Left ventricle myocardium superior (tissue), 1 donor: ENCODE data around the gene SERPINB2. TPM values are rescaled to one million over a fixed set of nuclear protein-coding genes. Genes with fewer than 3 reads are reported as not detected.

Source experiments
- ATAC-seq: fragments of 200-7000 bp; cut with Tn5 transposase; one replicate; pipeline ENCODE4 v1.9.1; 2020; ENCODE audit warnings: mild to moderate bottlenecking, moderate library complexity
- DNase-seq: peaks from one replicate; pipeline ENCODE4 v3.0.0-alpha.2; 2020
- intact Hi-C: fragments of 100-400 bp; cut with micrococcal nuclease; formaldehyde crosslinking; loops from one replicate; pipeline ENCODE4 v1.11.0; 2022
- long read RNA-seq: library from polyadenylated mRNA; unstranded; transcript quantifications from one replicate; pipeline ENCODE4 v2.0.0, GENCODE V29; 2021
- total RNA-seq: library from RNA; stranded (reverse); fragmentation: NEBNext Ultra II Directional; extraction: Animal tissue kit (Norgen Biotek cat#: 25700); gene quantifications from one replicate; pipeline ENCODE4 v1.2.1, GENCODE V29; 2021
- donor health status: DM: no; HTN: yes; CAD: no; lungs with severe emphysema.

The SERPINB2 gene, protein sequence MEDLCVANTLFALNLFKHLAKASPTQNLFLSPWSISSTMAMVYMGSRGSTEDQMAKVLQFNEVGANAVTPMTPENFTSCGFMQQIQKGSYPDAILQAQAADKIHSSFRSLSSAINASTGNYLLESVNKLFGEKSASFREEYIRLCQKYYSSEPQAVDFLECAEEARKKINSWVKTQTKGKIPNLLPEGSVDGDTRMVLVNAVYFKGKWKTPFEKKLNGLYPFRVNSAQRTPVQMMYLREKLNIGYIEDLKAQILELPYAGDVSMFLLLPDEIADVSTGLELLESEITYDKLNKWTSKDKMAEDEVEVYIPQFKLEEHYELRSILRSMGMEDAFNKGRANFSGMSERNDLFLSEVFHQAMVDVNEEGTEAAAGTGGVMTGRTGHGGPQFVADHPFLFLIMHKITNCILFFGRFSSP
- not detected for total RNA-seq
- long read RNA-seq = 0 reads

DNA sequence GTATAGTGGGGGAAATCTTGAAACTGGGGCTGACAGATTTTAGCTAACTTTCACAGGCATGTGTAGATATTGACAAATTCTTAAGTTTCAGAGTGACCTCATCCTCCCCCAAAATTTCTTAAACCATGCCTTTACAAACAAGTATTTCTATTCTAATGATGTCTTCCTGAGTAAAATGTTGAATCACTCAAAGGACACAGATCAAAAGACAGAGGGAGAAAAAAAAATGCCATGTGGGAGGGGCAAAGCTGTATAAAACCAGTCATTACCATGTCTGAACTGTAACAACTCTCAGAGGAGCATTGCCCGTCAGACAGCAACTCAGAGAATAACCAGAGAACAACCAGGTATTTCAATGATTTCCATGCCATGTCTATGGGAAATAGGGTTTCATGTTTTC lies at the start of gene SERPINB2:
Gene SERPINB2 (plus strand): TSS at position 282 of the 400 bp plus-strand sequence. CDS start 3,740 bp downstream, outside the sequence.
- DNase-seq (no peak), ATAC-seq (no peak)
- intact Hi-C loops = no loop called here

DNA sequence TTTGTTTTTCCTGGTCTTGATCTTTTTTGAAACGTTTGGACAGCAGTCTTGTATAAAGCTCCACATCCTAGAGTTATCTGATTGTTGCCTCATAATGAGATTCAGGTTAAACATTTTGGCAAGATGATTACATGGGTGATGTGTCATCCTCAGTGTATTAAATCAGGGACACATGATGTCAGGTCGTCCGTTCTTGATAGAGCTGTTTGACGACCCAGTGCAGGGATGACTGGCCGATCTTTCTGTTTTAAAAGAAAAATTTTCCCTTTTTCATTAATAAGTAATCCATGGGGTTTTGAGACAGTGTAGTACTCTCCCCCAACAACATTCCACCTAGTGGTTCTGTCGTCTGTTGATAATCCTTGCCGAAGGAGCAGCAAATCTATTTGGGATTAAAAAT lies 44.5 kb upstream of the SERPINB2 start:
- no peak for DNase-seq
- intact Hi-C loops = loop anchor here (10.0 kb wide), 1 partner anchor 328 kb away; no protein-coding TSS in a partner anchor
- ATAC-seq = no peak

DNA sequence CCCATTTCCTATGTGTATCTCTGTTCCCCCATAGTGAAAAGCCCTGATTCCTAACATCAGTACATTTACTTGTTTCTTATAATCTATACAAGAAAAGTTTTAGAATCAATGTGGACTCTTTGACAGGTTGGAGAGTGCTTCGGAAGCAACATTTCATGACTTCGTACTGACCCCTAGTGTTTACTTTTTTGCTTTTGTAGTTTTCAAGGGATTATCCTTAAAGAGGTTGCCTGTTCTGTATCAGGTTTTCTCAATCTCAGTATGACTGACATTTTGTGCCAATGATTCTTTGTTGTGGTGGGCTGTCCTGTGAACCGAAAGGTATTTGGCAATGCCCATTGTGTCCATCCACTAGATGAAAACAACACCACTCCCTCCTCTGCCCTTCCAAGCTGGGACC lies 43.3 kb upstream of the SERPINB2 start:
- intact Hi-C loops = loop anchor here (10.0 kb wide), 1 partner anchor 329 kb away; no protein-coding TSS in a partner anchor
- DNase-seq (no peak), ATAC-seq (no peak)

DNA sequence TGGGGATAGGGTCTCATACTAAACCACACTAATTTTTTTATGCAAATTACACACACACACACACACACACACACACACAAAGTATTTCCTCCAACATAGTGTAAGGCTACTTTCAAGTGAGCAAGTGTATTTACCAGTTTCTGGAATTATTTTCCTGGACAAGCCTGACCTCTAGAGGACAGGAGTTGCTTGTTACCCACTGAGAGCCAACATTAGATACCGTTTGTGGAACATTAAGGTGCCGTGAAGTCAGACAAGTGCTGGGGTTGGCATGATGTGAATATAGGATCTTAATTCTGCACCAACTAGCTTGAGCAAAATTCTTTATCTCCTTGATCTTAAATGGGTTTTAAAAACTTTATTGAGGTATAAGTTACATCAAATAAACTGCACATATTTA lies 39.3 kb upstream of the SERPINB2 start:
- intact Hi-C loops = loop anchor here (10.0 kb wide), 1 partner anchor 333 kb away; no protein-coding TSS in a partner anchor
- DNase-seq (no peak), ATAC-seq (no peak)

DNA sequence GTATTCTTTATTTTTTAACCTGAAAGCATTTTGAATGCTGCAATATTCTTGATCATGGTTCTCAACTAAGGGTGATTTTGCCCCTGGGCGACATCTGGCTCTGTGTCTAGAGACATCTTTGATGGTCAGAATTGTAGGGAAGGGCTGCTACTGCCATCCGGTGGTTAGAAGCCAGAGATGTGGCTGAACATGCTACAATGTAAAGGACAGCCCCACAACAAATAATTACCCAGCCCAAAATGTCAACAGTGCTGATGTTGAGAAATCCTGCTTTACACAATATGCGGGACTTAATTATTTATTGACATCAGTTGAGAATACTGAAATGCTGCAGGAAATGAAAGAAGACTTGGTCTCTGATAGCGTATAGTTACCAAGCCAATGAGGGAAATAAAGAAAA lies 37.5 kb upstream of the SERPINB2 start:
- intact Hi-C loops = no loop called here
- DNase-seq = no peak
- no peak for ATAC-seq

DNA sequence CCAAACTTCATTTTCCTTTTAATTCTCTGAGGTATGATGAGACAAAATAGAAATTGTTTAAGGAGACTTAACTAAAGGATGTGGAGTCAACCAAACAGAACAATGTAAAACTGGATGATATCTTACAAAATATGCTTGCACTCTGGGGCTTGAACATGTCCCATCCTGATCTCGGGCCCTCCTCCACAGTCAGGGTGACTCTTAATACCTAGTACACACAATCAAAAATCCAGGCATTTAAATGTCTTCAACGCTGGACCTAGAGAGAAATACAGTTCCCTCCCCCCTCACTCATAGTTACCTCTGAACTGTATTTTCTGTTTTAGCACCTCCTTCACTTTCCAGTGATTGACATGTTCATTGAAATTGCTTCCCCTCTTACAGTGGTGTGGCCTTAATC lies 36.9 kb upstream of the SERPINB2 start:
- intact Hi-C loops = no loop called here
- ATAC-seq (no peak), DNase-seq (no peak)

DNA sequence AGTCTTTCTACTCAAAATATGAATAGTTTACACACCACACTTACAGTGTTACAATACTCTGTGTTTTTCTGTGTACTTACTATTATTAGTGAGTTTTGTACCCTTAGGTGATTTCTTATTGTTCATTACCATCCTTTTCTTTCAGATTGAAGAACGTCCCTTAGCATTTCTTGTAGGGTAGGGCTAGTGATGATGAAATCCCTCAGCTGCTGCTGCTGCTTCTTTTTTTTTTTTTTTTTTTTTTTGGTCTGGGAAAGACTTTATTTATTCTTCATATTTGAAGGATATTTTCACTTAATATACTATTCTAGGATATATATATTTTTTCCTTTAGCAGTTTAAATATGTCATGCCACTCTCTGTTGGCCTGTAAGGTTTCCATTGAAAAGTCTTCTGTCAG lies 29.0 kb upstream of the SERPINB2 start:
- ATAC-seq (no peak), DNase-seq (no peak)
- intact Hi-C loops = no loop called here

DNA sequence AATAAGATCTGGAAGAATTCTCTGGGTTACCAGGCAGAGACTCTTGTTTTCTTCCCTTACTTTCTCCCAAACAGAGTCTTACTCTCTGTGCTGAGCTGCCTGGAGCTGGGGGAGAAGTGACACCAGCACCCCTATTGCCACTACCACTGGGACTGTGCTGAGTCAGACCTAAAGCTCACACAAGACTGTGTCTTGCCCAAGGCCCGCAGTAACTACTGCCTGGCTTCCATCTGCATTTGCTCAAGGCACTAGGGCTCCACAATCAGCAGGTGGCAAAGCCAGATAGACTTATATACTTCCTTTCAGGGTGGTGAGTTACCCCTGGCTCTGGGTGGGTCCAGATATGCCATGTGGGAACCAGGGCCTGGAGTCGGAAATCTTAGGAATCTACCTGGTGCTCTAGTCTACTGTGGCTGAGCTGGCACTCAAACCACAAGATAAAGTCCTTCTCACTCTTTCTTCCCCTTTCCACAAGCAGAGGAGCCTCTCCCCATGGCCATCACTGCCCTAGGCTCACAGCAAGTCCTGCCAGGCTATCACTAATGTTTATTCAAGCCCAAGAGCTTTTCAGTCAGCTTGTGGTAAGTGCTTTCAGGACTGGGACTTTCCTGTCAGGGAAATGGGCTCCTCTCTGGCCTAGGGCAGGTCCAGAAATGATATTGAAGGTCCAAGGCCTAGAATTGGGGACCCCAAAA lies 27.6 kb upstream of the SERPINB2 start:
- no peak for ATAC-seq
- no peak for DNase-seq
- intact Hi-C loops = no loop called here

DNA sequence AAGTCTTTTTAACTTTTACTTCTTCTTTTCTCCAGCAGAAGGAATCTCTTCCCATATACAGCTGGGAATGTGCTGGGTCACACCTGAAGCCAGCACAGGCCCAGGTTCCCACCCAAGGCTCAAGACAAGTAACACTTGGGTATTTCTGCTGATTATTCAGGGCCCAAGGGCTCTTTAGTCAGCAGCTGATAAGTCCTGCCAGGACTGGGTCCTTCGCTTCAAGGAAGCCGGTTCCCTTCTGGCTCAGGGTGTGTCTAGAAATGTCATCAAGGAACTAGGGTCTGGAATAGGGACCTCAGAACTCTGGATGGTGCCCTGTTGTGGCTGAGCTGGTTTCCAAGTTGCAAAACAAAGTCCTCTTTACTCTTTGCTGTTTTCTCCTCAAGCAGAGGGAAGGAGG lies 27.0 kb upstream of the SERPINB2 start:
- DNase-seq (no peak), ATAC-seq (no peak)
- intact Hi-C loops = no loop called here

DNA sequence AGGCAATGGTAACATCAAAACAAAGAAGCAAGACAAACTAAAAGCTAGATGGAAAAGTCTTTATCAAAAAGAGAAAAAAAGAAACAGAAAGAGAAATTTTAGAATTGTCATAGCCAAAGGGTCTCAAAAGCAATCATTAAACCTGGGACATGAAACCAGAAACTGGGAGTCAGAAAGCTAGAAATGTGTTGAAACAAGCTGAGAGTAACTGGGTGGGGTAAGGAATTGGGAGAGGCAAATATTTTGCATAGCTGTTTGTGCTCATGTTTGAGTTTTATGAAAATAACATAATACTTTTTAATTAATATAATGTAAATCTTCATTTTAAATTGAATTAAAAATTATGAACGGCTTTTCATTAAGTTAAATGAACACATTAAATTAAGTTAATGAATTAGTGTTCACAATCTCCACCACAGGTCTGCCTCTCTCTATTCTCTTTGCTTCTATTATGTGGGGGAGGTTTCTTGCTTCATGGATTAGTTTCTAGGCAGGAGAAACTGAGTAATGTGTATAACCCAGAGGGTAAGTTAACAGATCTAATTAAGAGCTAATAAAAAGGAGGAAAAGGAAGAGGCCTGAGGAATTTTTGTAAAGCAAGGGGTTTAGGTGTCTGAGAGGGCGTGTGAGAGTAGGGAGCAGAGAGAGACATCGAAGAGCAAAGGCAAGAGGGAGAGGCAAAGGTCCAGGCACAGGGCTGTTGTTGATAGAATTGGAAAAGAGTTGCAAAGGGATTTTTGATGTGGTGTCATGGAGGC lies 20.0 kb upstream of the SERPINB2 start:
- ATAC-seq (no peak), DNase-seq (no peak)
- intact Hi-C loops = no loop called here

DNA sequence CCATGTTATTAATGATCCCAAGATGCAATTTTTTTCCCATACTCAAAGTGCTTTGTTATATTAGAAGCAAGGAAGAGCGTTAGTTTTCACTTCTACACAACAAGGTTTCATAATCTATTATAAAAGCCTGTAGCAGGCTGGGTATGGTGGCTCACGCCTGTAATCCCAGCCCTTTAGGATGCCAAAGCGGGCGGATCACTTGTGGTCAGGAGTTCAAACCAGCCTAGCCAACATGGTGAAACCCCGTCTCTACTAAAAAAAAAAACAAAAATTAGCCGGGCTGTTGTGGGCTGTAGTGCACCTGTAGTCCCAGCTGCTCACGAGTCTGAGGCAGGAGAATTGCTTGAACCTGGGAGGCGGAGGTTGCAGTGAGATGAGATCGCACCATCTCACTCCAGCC lies 19.0 kb upstream of the SERPINB2 start:
- ATAC-seq (no peak), DNase-seq (no peak)
- intact Hi-C loops = no loop called here

DNA sequence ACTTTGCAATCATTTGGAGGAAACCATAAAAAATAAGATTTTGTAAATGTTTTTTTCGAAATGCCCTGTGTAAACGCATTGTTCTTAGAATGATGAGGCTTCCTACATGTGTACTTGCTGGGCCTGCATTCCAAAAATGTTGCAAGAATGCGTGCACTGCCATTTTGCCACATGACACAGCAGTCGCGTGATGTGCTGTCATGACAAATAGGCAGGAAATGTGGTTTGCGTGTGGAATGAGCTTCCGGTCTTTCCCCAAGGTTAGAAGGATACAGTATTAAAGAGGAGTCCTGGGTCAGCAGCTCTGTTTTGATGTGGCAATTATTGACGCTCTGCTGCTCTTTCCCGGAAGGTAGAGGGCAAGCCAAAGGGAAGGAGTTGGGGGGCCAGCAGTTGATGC lies 18.1 kb upstream of the SERPINB2 start:
- no peak for DNase-seq
- intact Hi-C loops = no loop called here
- ATAC-seq = no peak

DNA sequence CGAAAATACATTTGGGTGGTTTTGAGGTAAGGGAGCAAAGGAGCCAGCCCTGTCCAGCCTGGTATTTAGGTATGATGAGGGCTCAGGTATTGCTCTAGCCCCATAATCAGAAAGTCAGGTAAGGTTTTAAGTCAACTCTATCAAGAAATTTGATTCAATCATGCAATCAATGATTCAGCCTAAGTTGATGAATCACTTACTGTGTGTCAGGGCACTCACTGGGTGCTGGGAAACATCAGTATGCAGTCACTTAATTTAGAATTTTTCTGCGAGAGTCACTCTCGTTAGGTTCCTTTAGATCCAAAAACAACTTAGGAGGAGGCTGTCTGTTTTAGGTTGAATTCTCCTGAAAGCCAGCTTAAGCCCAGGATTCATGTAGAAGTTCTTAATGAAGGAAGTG lies 17.7 kb upstream of the SERPINB2 start:
- intact Hi-C loops = no loop called here
- DNase-seq = no peak
- no peak for ATAC-seq

DNA sequence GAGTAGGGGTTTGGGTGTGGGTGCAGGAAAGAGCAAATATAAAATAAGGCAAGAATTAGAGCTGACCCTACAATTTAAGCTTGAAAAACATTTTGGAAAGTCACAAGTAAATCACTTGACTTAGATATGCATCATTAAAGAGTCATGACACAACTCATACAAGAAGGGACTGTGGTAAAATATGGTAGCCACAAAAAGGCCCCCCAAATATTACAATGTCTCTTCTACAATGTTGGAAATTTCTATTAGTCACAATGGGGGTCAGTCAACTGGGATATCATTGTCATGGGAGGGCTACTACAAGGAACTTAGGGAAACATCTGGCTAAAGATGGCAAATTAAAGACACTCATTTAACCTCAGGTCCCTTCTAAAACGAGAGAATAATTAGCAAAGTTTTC lies 15.7 kb upstream of the SERPINB2 start:
- no peak for ATAC-seq
- intact Hi-C loops = no loop called here
- no peak for DNase-seq

DNA sequence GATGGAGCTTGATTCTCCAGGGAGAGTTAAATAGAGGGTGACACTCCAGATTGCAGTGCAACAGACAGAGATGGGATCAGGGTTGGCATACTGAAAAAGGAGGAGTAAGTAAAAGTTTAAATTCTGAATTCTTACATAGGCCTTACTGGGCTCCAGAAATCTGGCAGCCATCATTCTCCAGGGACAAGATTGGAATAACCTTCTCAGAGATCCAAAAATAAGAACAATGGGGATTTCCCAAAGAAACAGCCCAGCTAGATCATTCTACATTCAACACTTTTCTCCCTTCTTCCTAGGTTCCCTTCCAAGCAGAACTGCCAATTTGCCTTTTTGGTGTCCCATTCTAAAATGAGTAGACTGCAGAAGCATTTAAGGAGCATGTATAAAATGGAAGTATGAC lies 14.9 kb upstream of the SERPINB2 start:
- ATAC-seq (no peak), DNase-seq (no peak)
- intact Hi-C loops = no loop called here

DNA sequence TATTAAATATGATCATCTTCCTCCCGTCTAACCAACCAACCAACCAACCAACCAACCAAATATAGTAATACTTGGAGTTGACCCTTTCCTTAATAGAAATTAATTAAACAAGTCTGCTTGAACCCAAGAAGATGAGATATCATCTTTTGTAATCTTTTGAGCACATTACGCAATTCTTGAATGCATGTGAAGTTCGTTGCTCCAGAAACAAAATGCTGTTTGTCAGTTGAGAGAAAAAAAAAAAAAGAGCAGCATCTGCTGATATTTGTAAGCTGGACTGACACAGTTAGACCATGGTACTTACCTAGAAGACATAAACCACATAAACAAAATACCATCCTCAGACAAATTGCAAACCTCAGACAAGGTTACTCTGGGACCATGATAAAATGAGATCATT lies 9.2 kb upstream of the SERPINB2 start:
- no peak for ATAC-seq

DNA sequence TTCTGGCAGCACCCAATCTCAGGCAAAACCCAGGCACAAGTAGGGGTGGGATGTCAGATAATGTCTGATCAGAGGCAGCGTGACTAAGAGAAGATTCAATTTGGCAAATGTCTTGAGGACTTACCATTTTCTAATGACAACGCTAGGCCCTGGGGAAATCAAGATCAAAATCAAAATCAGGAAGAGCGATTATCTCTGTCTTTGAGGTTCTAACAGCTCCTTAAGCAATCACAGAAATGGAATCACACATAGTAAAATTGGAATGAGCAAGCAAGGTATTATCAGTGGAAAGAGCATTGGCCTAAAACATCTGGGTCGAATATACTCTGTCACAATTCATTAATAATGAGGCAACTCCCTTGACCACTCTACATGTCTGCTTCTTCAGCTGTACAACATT lies 8.6 kb upstream of the SERPINB2 start:
- DNase-seq = no peak
- intact Hi-C loops = no loop called here
- ATAC-seq = no peak

More for the DNA sequence above, 9.2 kb upstream of the SERPINB2 start:
- intact Hi-C loops = no loop called here
- DNase-seq = no peak

DNA sequence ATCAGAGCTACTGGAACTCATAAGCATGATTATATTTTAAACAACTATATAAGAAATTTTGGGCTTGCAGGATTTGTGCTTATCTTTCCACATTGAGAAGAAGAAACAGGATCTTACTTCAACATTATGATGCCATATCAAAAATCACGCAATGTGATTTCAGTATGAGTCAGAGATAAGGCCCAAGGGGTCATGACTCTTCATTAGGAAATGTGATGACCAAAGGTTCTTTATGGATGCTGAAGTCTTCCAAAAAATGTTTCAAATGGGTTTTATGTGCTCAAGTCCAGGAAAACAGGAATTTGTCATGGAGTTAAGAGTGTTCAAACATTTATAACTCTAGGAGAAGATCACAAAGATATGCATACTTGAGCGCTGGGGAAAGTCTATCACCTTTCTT lies 7.8 kb upstream of the SERPINB2 start:
- intact Hi-C loops = no loop called here
- ATAC-seq (no peak), DNase-seq (no peak)

DNA sequence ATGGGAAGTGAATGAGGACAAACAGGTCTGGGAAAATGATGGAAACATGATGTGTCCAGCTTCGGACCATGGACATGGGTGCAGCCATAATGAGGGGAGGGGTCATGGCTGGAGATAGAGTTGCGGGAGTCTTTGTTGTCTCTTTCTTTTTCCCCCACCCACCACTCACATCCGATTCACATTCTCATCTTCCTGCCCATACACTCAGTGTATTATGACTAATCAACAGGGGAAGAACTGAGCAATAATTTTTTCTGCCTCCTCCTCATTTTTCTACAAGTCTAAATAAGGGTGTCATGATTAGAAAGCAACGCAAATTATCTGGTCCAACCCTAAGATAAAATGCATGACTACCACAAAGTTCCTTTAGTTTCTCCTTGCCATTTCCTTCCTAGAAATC lies 5.7 kb upstream of the SERPINB2 start:
- no peak for ATAC-seq
- no peak for DNase-seq
- intact Hi-C loops = no loop called here
